GM12801 (cell line): ENCODE measurements around the gene F11.

ENCODE experiments used
- CTCF ChIP-seq: IDR thresholded peaks from one replicate; pipeline ENCODE4 v1.5.1; 2011; ENCODE audit warnings: control low read depth; ENCODE audit not compliant: insufficient read length; ENCODE audit errors: extremely low read depth

F11 gene

DNA sequence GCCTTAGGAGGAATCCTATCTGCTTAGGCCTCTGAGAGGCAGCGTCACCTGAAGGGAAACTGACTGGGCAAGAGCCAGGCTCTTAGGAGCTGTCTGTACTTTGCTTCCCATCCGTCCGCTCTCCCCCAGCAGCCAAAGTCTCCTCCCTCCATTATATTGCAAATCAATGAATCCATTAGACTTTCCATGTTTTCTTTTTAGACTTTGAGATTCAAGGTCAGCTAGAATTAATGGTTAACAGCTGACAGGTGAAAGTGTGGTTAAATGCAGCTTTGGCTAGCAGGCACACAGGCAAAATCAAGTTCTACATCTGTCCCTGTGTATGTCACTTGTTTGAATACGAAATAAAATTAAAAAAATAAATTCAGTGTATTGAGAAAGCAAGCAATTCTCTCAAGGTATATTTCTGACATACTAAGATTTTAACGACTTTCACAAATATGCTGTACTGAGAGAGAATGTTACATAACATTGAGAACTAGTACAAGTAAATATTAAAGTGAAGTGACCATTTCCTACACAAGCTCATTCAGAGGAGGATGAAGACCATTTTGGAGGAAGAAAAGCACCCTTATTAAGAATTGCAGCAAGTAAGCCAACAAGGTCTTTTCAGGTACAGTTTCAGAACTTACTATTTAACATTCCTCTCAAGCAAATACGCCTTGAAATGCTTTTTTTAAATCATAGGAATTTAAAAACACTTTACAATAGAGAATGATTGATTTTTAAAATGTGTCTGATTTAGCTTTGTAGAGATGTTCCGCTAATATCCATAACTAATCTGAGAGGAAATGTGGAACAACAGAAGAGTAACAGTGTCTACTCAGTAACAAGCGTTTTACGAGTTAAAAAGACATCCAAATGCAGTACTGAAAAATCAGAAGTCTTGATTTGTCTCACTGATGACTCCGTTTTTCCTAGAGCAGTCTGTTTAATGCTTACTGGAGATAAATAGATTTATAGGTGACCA is at the start of gene F11:
TSS of gene F11 (plus strand) at position 507 of the 970 bp plus-strand sequence. CDS start 948 bp downstream, outside the sequence.
- no peak for TF ChIP-seq CTCF

DNA sequence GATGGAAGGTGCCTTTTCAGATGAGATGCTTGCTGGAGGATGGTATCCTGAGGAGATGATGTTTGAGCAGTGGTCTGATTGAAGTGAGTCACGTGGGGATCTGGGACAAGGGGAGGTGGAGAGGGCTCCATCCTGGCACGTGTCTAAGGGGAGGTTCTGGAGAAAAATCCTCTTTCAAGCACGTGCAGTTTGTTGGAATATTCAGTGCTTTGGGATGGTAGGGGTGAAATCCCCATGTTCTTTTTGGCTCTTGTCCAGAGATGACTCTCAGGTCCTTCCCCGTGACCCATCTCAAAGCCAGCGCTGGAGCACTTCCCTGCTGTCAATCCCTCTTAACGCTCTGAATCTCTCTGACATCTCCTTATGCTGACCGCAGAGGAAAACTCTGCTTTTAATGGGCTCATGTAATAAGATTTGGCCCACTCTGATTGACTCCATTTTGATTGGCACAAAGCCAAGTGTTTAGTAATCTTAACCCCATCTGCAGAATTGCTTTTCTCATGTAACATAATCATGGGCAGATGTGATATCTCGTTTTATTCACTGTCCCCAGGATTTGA is 49.4 kb upstream of the F11 start:
- no peak for TF ChIP-seq CTCF

DNA sequence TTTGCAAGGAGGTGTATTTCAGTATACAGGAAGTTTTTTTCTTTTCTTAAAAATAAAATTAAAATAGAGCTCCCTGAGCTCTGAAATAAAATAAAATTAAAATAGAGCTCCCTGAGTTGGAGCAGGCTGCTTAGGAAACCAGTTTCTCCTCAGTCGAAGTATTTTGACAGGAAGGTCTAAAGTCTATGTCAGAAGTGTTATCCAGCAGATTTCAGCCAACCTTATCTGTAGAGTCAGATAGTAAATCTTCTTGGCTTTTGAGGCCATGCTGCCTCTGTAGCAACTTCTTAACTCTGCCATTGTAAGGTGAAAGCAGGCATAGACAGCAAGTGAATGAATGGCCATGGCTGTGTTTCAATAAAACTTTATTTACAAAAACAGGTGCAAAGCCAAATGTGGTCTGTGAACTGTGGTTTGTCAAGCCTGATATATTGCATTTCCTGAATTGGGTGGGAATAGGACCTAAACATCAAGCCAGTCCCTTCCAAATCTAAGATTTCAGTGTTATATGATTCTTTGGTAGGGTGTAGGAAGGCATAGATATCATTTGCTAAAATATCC is 48.2 kb upstream of the F11 start:
- no peak for TF ChIP-seq CTCF

- TF ChIP-seq CTCF, result no peak
Observed at GRCh38 chr4:186221624-186222023, 44.4 kb upstream of the F11 start.

GRCh38 chr4:186225848-186226247 is 40.1 kb upstream of the F11 start:
- no peak for TF ChIP-seq CTCF

DNA sequence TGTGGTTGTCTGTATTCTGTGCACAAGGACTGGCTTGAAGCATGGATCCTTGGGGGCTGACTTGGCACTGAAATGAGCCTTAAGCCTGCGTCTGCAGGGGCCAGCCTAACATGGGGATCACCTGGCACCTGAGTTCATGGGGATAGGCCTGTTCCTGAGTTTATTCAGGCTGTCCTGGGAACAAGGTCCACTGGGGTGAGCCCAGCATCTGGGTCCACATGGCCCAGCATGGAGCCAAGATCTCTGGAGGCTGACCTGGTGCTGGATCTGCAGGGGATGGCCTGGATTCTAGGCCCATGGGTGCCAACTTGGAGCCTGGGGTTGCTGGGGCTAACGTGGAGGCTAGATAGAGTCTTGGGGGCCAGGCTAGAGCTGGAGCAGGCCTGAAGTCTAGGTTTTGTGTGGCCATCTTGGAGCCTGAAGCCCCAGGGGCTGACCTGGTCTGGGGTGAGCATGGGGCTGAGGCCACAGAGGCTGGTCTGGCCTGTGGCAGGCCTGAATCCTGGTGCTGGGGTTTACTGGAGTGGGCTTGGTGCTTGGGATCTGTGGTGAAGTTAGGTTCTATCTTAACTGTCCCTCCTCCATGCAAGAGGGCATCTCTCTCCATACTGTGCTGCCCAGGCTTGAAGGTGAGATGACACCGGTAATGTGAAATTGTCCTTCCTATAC is 39.3 kb upstream of the F11 start:
- no peak for TF ChIP-seq CTCF

- TF ChIP-seq CTCF, result no peak
Observed at GRCh38 chr4:186227221-186227620, 38.8 kb upstream of the F11 start, which contains the start of gene KLKB1. TSS of gene KLKB1 (plus strand) at chr4:186227507. CDS start at chr4:186228196, 689 bp downstream.
